HG03095 (cell line): ENCODE measurements around the gene PPP2R2D.
"Not testable (repeated sequence)": the region's sequence is repeated elsewhere in the genome, so short reads cannot be mapped to it uniquely, and the experiment has no call there.

Source experiments
- ATAC-seq: cut with Tn5 transposase; IDR thresholded peaks from one replicate; pipeline ENCODE4 v1.9.1; 2021; ENCODE audit warnings: moderate library complexity; ENCODE audit not compliant: unreplicated experiment

The PPP2R2D gene

GRCh38 chr10:131972474-131973071, 71.8 kb downstream of the PPP2R2D start:
- no peak for ATAC-seq

GRCh38 chr10:131973160-131973951, 72.5 kb downstream of the PPP2R2D start:
- no peak for ATAC-seq

GRCh38 chr10:131974034-131974817, 73.4 kb downstream of the PPP2R2D start:
- ATAC-seq = no peak

- no peak for ATAC-seq
Measured at GRCh38 chr10:131975003-131975402, 74.2 kb downstream of the PPP2R2D start.

GRCh38 chr10:131975796-131976195, 75.0 kb downstream of the PPP2R2D start:
- no peak for ATAC-seq

GRCh38 chr10:131977323-131978096, 76.7 kb downstream of the PPP2R2D start:
- ATAC-seq = no peak

- no peak for ATAC-seq
Measured at GRCh38 chr10:131978366-131978765, 77.6 kb downstream of the PPP2R2D start.

- no peak for ATAC-seq
Measured at GRCh38 chr10:131978851-131979250, 78.0 kb downstream of the PPP2R2D start.

GRCh38 chr10:131979336-131979735, 78.5 kb downstream of the PPP2R2D start:
- no peak for ATAC-seq

GRCh38 chr10:131979821-131980270, 79.0 kb downstream of the PPP2R2D start:
- ATAC-seq = no peak

- ATAC-seq = no peak
Measured at GRCh38 chr10:131980321-131980720, 79.5 kb downstream of the PPP2R2D start.

GRCh38 chr10:131980761-131981428, 80.1 kb downstream of the PPP2R2D start:
- no peak for ATAC-seq

- ATAC-seq = peak; percentile 91
Measured at GRCh38 chr10:131981429-131982184, 80.8 kb downstream of the PPP2R2D start, which contains the start of gene BNIP3. BNIP3 (minus strand) TSS chr10:131981923; CDS start chr10:131981806, 117 bp downstream.

- ATAC-seq = peak; percentile 20
Measured at GRCh38 chr10:131982185-131982756, 81.5 kb downstream of the PPP2R2D start.

GRCh38 chr10:131982796-131983195, 82.0 kb downstream of the PPP2R2D start:
- no peak for ATAC-seq

GRCh38 chr10:131983780-131984179, 83.0 kb downstream of the PPP2R2D start:
- ATAC-seq = no peak

GRCh38 chr10:131986851-131987250, 86.0 kb downstream of the PPP2R2D start:
- not testable (repeated sequence) for ATAC-seq

- ATAC-seq = not testable (repeated sequence)
Measured at GRCh38 chr10:131987301-131987700, 86.5 kb downstream of the PPP2R2D start.

GRCh38 chr10:131987786-131988185, 87.0 kb downstream of the PPP2R2D start:
- not testable (repeated sequence) for ATAC-seq
